ENCODE data around the gene NOP9.

DNA sequence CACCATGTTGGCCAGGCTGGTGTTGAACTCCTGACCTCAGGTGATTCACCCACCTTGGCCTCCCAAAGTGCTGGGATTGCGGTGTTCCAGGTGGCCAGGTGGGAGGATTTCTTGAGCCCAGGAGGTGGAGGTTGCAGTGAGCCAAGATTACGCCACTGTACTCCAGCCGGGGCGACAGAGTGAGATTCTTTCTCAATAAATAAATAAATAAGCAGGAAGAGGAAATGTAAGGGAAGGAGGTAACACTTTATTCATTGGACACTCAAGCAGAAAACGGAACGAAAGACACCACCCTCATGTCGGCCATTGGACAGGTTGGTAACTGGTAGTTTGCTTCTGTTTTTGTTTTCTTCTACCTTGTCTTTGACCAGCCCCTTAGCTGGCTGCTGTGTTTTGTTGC, 55.4 kb downstream of the NOP9 start:
- TF ChIP-seq POLR2A (IDR thresholded peaks at IDR 0.05; ENCODE audit: low read depth, low read length) (no peak), POLR2AphosphoS5 (IDR thresholded peaks at IDR 0.05; ENCODE audit: low read depth, low read length) (no peak), SPI1 (IDR thresholded peaks at IDR 0.05; ENCODE audit: low read depth, low read length) (no peak), TAF1 (IDR thresholded peaks at IDR 0.05; ENCODE audit: low read depth, low read length) (no peak), PAX5 (IDR thresholded peaks at IDR 0.05; ENCODE audit: insufficient read depth, low read length, severe bottlenecking) (no peak), POU2F2 (IDR thresholded peaks at IDR 0.05; ENCODE audit: low read depth, low read length) (no peak)

All from GM12891 (cell line).